Liver (tissue), 9 donors: Measurements from ENCODE around the gene DPPA3. TPM values are rescaled to one million over a fixed set of nuclear protein-coding genes. Genes with fewer than 3 reads are reported as not detected.

Experiments used
- DNase-seq: peaks from one replicate; pipeline ENCODE4 v3.0.0-alpha.2; 2017; ENCODE audit warnings: low spot score
- H3K27ac ChIP-seq, 2 donors: one replicate each; pipeline ENCODE4 v1.7.0; 2013; ENCODE audit warnings: inconsistent platforms in 2 of 2, low read length in 2 of 2, control low read depth in 1 of 2, low read depth in 1 of 2, mild to moderate bottlenecking in 1 of 2
- H3K27me3 ChIP-seq, 4 donors: one replicate each; pipeline versions ENCODE4 v1.6.1 to v1.7.0; 2013; ENCODE audit warnings: low read length in 3 of 4, inconsistent platforms in 1 of 4, mild to moderate bottlenecking in 1 of 4, moderate library complexity in 1 of 4; ENCODE audit not compliant: control insufficient read depth in 4 of 4, insufficient read depth in 4 of 4
- H3K36me3 ChIP-seq, 4 donors: one replicate each; pipeline versions ENCODE4 v1.6.1 to v1.7.0; 2013; ENCODE audit warnings: low read length in 3 of 4, mild to moderate bottlenecking in 3 of 4, low read depth in 1 of 4, moderate library complexity in 1 of 4; ENCODE audit not compliant: control insufficient read depth in 4 of 4, insufficient read depth in 3 of 4
- H3K4me1 ChIP-seq, 4 donors: one replicate each; pipeline versions ENCODE4 v1.6.1 to v1.7.0; 2013; ENCODE audit warnings: low read length in 3 of 4, mild to moderate bottlenecking in 3 of 4, moderate library complexity in 1 of 4; ENCODE audit not compliant: control insufficient read depth in 4 of 4, insufficient read depth in 4 of 4
- H3K4me3 ChIP-seq, 3 donors: one replicate each; pipeline versions ENCODE4 v1.6.1 to v1.7.0; 2013; ENCODE audit warnings: low read length in 3 of 3, control low read depth in 1 of 3, low read depth in 1 of 3, mild to moderate bottlenecking in 1 of 3
- H3K9ac ChIP-seq, 2 donors: one replicate each; pipeline ENCODE4 v1.7.0; 2013; ENCODE audit warnings: low read length in 2 of 2, mild to moderate bottlenecking in 2 of 2, moderate library complexity in 2 of 2, control low read depth in 1 of 2, low read depth in 1 of 2
- H3K9me3 ChIP-seq, 4 donors: one replicate each; pipeline versions ENCODE4 v1.6.1 to v1.7.0; 2013; ENCODE audit warnings: low read length in 3 of 4; ENCODE audit not compliant: control insufficient read depth in 4 of 4
- EGR1 ChIP-seq, 2 donors: IDR thresholded peaks; 2 replicates each; pipeline ENCODE4 v1.6.1; 2016 to 2018; ENCODE audit warnings: antibody characterized with exemption in 2 of 2, low read depth in 2 of 2
- FOXA1 ChIP-seq: IDR thresholded peaks from 2 replicates; pipeline ENCODE4 v1.6.1; 2016; ENCODE audit warnings: antibody characterized with exemption
- FOXA2 ChIP-seq: IDR thresholded peaks from 2 replicates; pipeline ENCODE4 v1.6.1; 2016; ENCODE audit warnings: antibody characterized with exemption
- JUND ChIP-seq, 2 donors: IDR thresholded peaks; 2 replicates each; pipeline ENCODE4 v1.6.1; 2016; ENCODE audit warnings: antibody characterized with exemption in 2 of 2
- NR2F2 ChIP-seq: IDR thresholded peaks from 2 replicates; pipeline ENCODE4 v1.6.1; 2016; ENCODE audit warnings: antibody characterized with exemption
- RAD21 ChIP-seq, 2 donors: IDR thresholded peaks; 2 replicates each; pipeline ENCODE4 v1.6.1; 2016; ENCODE audit warnings: antibody characterized with exemption in 2 of 2, mild to moderate bottlenecking in 2 of 2
- REST ChIP-seq: IDR thresholded peaks from 2 replicates; pipeline ENCODE4 v1.6.1; 2016; ENCODE audit warnings: antibody characterized with exemption, mild to moderate bottlenecking
- SP1 ChIP-seq: IDR thresholded peaks from 2 replicates; pipeline ENCODE4 v1.6.1; 2018; ENCODE audit warnings: antibody characterized with exemption, mild to moderate bottlenecking
- TAF1 ChIP-seq: conservative IDR thresholded peaks from 2 replicates; pipeline ENCODE4 v1.6.1; 2016; ENCODE audit warnings: antibody characterized with exemption, mild to moderate bottlenecking
- ZBTB33 ChIP-seq: IDR thresholded peaks from 2 replicates; pipeline ENCODE4 v1.6.1; 2016; ENCODE audit warnings: antibody characterized with exemption
- WGBS: extraction: QIAGEN DNeasy Blood & Tissue Kit; methylation state at CpG from one replicate; pipeline ENCODE4 v1.1.7; 2013; 5-methylcytosine and 5-hydroxymethylcytosine counted together
- polyA plus RNA-seq, 2 donors: library from polyadenylated mRNA; stranded (reverse) in 1 of 2; unstranded in 1 of 2; fragments of 200-250 nt in 1 of 2; fragments of >200 nt in 1 of 2; fragmentation: Nextera tagmentation in 1 of 2; extraction: Ambion mirVana in 1 of 2; gene quantifications; one replicate each; pipeline versions ENCODE4 v1.2.1 to v1.2.3, GENCODE V29; 2013 to 2015
- total RNA-seq, 2 donors: library from RNA; depleted of rRNA; stranded (reverse); fragments of >200 nt; gene quantifications; one replicate each; pipeline ENCODE4 v1.2.3, GENCODE V29; 2014
- TF ChIP-seq, protein P1 (sequence below): fragments of 150-350 bp; IDR thresholded peaks from 2 replicates; pipeline ENCODE4 v1.5.1; 2017; ENCODE audit warnings: improper control_type of control experiment, low read depth, low read length; ENCODE audit not compliant: missing input control
- TF ChIP-seq, protein P2 (sequence below): IDR thresholded peaks from 2 replicates; pipeline ENCODE4 v1.6.1; 2016; ENCODE audit warnings: antibody characterized with exemption
- donor health status: healthy.
- donor health status: healthy.
- donor health status: healthy.
- donor health status: healthy.
- donor health status: healthy.

Gene DPPA3
- total and polyA plus RNA-seq, 4 donors, result not detected

GRCh38 chr12:7695237-7695560 lies 16.0 kb upstream of the DPPA3 start (continued):
- TF ChIP-seq, protein P1, sequence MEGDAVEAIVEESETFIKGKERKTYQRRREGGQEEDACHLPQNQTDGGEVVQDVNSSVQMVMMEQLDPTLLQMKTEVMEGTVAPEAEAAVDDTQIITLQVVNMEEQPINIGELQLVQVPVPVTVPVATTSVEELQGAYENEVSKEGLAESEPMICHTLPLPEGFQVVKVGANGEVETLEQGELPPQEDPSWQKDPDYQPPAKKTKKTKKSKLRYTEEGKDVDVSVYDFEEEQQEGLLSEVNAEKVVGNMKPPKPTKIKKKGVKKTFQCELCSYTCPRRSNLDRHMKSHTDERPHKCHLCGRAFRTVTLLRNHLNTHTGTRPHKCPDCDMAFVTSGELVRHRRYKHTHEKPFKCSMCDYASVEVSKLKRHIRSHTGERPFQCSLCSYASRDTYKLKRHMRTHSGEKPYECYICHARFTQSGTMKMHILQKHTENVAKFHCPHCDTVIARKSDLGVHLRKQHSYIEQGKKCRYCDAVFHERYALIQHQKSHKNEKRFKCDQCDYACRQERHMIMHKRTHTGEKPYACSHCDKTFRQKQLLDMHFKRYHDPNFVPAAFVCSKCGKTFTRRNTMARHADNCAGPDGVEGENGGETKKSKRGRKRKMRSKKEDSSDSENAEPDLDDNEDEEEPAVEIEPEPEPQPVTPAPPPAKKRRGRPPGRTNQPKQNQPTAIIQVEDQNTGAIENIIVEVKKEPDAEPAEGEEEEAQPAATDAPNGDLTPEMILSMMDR, result no peak
- TF ChIP-seq FOXA2 (no peak), TAF1 (no peak), NR2F2 (no peak), FOXA1 (no peak), RAD21 (IDR thresholded peaks at IDR 0.05) (no peak), EGR1 (IDR thresholded peaks at IDR 0.05; ENCODE audit: low read depth in 2 of 2) (no peak), SP1 (no peak)
- TF ChIP-seq, protein P2, sequence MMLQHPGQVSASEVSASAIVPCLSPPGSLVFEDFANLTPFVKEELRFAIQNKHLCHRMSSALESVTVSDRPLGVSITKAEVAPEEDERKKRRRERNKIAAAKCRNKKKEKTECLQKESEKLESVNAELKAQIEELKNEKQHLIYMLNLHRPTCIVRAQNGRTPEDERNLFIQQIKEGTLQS, result no peak

DNA sequence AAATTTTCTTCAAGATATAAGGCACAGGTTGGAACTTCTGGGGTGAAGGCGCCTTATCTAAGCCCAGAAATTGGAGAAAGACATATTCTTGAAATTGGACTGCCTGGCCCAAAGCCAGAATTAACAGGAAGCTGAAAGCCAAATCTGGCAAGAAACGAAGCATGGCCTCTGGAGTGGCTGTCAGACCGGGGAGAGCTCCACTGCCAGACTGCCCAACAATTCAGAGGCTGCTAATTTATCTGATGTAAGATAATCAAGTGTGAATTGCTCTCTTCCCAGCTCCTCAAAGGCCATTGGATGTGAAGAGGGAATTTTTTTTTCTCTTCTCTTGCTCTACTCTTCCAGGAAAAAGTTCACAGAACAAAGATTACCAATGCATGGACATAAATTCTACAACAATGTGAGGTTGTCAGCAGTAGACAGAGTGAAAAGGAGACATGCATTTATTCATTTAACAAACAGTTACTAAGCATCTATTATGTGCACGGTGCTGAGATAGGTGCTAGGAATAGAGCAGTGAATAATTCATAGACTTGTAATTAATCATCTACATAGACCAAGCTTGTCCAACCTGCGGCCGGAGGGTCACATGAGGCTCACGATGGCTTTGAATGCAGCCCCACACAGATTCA lies 15.6 kb upstream of the DPPA3 start, which contains the start of gene GDF3:
Gene GDF3, minus strand, starts transcription at position 210 of the 632 bp plus-strand sequence. Its CDS starts 47 bp downstream, at position 163.
- no peak for DNase-seq

More for the DNA sequence above, 15.6 kb upstream of the DPPA3 start, which contains the start of gene GDF3:
- H3K4me1 ChIP-seq, result no peaks in the 10 kb centered on the region
- no peak within 1 kb of the TSS for H3K9ac ChIP-seq
- H3K9me3 ChIP-seq, result no peaks in the 10 kb centered on the region
- H3K36me3 ChIP-seq, result no peaks in the 10 kb centered on the region
- no peaks in the 10 kb centered on the region for H3K27me3 ChIP-seq
- no peak within 1 kb of the TSS for H3K4me3 ChIP-seq
- 48% methylated on average over 7 of the region's 7 CpGs for WGBS
- TF ChIP-seq REST, result no peak
- no peak for TF ChIP-seq TAF1
- TF ChIP-seq JUND (IDR thresholded peaks at IDR 0.05), result no peak
- no peak for TF ChIP-seq ZBTB33
- H3K27ac ChIP-seq, result no peak within 1 kb of the TSS
